HepG2 (cell line): ENCODE data around the gene WDR91.

Experiments
- NBN ChIP-seq: fragments of 450-650 bp; conservative IDR thresholded peaks from 2 replicates; pipeline ENCODE4 v1.6.1; 2017
- ZNF776 ChIP-seq: sonication (generic); formaldehyde crosslinking; IDR thresholded peaks from 2 replicates; pipeline ENCODE4 v1.4.0; 2020; ENCODE audit warnings: mild to moderate bottlenecking, missing genetic modification reagents
- TF ChIP-seq, protein P1 (sequence below), 2 experiments: IDR thresholded peaks; 2 replicates each; pipeline ENCODE4 v1.6.1; 2011 to 2012; ENCODE audit warnings: low read length in 2 of 2, borderline replicate concordance in 1 of 2, low read depth in 1 of 2, mild to moderate bottlenecking in 1 of 2, moderate library complexity in 1 of 2
- TF ChIP-seq, protein P2 (sequence below): sonication (generic); formaldehyde crosslinking; IDR thresholded peaks from 2 replicates; pipeline ENCODE4 v1.5.0; 2020; ENCODE audit warnings: mild to moderate bottlenecking, missing genetic modification reagents, moderate library complexity

DNA sequence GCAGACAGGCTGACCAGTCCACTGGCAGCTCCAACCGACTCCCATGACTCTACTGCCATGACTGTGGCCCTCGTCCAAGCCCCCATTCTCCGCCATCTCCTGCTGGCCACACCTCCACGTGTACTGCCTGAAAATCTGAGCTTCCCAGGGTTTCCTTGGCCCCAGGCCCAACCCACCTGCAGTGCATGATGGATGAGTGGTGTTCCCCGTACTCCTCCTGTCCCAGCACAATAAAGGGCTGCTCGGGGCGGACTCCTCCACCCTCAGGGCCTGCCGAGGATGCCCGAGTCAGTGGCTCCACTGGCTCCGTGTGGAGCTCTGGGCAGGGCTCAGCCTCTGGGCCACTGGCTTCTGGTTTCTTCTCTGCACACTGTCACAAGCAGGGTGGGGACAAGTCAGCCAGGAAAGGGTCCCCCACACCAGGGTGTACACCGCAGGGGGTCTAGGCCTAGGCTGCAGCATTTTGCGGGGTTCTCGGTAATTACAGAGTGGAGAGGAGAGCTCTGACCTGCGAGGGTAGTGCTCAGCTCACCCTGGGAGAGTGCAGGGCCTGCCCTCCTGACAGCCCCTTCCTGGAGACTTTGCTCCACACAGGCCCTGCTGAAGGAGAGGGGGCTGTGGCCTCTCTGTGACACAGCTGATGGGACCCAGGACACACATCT lies 15.2 kb downstream of the WDR91 start:
- TF ChIP-seq ZNF776 (CRISPR knock-in tag): no peak
- TF ChIP-seq, protein P1, sequence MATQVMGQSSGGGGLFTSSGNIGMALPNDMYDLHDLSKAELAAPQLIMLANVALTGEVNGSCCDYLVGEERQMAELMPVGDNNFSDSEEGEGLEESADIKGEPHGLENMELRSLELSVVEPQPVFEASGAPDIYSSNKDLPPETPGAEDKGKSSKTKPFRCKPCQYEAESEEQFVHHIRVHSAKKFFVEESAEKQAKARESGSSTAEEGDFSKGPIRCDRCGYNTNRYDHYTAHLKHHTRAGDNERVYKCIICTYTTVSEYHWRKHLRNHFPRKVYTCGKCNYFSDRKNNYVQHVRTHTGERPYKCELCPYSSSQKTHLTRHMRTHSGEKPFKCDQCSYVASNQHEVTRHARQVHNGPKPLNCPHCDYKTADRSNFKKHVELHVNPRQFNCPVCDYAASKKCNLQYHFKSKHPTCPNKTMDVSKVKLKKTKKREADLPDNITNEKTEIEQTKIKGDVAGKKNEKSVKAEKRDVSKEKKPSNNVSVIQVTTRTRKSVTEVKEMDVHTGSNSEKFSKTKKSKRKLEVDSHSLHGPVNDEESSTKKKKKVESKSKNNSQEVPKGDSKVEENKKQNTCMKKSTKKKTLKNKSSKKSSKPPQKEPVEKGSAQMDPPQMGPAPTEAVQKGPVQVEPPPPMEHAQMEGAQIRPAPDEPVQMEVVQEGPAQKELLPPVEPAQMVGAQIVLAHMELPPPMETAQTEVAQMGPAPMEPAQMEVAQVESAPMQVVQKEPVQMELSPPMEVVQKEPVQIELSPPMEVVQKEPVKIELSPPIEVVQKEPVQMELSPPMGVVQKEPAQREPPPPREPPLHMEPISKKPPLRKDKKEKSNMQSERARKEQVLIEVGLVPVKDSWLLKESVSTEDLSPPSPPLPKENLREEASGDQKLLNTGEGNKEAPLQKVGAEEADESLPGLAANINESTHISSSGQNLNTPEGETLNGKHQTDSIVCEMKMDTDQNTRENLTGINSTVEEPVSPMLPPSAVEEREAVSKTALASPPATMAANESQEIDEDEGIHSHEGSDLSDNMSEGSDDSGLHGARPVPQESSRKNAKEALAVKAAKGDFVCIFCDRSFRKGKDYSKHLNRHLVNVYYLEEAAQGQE (IDR thresholded peaks at IDR 0.05; ENCODE audit: borderline replicate concordance in 1 of 2, low read depth in 1 of 2, low read length in 2 of 2): no peak
- TF ChIP-seq, protein P2, sequence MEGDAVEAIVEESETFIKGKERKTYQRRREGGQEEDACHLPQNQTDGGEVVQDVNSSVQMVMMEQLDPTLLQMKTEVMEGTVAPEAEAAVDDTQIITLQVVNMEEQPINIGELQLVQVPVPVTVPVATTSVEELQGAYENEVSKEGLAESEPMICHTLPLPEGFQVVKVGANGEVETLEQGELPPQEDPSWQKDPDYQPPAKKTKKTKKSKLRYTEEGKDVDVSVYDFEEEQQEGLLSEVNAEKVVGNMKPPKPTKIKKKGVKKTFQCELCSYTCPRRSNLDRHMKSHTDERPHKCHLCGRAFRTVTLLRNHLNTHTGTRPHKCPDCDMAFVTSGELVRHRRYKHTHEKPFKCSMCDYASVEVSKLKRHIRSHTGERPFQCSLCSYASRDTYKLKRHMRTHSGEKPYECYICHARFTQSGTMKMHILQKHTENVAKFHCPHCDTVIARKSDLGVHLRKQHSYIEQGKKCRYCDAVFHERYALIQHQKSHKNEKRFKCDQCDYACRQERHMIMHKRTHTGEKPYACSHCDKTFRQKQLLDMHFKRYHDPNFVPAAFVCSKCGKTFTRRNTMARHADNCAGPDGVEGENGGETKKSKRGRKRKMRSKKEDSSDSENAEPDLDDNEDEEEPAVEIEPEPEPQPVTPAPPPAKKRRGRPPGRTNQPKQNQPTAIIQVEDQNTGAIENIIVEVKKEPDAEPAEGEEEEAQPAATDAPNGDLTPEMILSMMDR: no peak
- TF ChIP-seq NBN: no peak
